HepG2 (cell line): ENCODE data around the gene GNPDA1. TPM values are rescaled to one million over a fixed set of nuclear protein-coding genes. Genes with fewer than 3 reads are reported as not detected.

Source experiments
- ATAC-seq: fragments of 200-7000 bp; cut with Tn5 transposase; 3 replicates; pipeline ENCODE4 v1.9.1; 2020; ENCODE audit warnings: mild to moderate bottlenecking, moderate library complexity
- BruUV-seq: library from RNA; stranded (reverse); fragments of 400-500 nt; replicated peaks from 2 replicates; lab custom pipeline; 2021; lab: Mats Ljungman, UMichigan
- CTCF ChIA-PET: fragments of 300-600 bp; formaldehyde crosslinking; extraction: SDS; loops from one replicate; lab custom pipeline; 2021; ENCODE audit warnings: low total read pairs, inconsistent platforms, low intra/inter-chr PET ratio; lab: Yijun Ruan, JAX
- POLR2A ChIA-PET: fragments of 350-600 bp; sonication (Branson Sonifier 250); formaldehyde crosslinking; loops from one replicate; lab custom pipeline; 2020; ENCODE audit warnings: antibody characterized with exemption, inconsistent platforms; lab: Yijun Ruan, JAX
- DNase-seq: peaks from one replicate; pipeline ENCODE4 v3.0.0-alpha.2; 2015; ENCODE audit warnings: low spot score
- FAIRE-seq: peaks from 3 replicates; lab custom pipeline; 2011; peaks lifted over from hg19 to GRCh38; lab: Jason Lieb, UNC
- H2AFZ ChIP-seq: one replicate; pipeline ENCODE4 v1.6.1; 2011; ENCODE audit warnings: low read length, inconsistent platforms
- H3K27ac ChIP-seq: fragments of 300-600 bp; 3 replicates; pipeline ENCODE4 v1.8.0; 2011; ENCODE audit warnings: mixed run types, mild to moderate bottlenecking, mixed read lengths, low read length, inconsistent platforms; ENCODE audit not compliant: insufficient read depth; ENCODE audit errors: extremely low read length
- H3K27me3 ChIP-seq, 2 experiments: fragments of 200-600 bp in 1 of 2; 2 replicates in 1 of 2; 3 replicates in 1 of 2; pipeline versions ENCODE4 v1.6.0 to v1.8.0; 2011; ENCODE audit warnings: low read length in 2 of 2, mild to moderate bottlenecking in 2 of 2, moderate library complexity in 2 of 2, inconsistent platforms in 1 of 2; ENCODE audit not compliant: insufficient read depth in 2 of 2, control insufficient read depth in 1 of 2
- H3K36me3 ChIP-seq, 2 experiments: fragments of 200-600 bp in 1 of 2; replicated peaks in 1 of 2; 2 replicates in 1 of 2; 3 replicates in 1 of 2; pipeline versions ENCODE4 v1.5.1 to v1.8.0; 2011; ENCODE audit warnings: low read length in 2 of 2, inconsistent platforms in 1 of 2; ENCODE audit not compliant: insufficient read depth in 2 of 2, control insufficient read depth in 1 of 2
- H3K4me1 ChIP-seq: 2 replicates; pipeline ENCODE4 v1.5.1; 2012; ENCODE audit warnings: low read length, inconsistent platforms; ENCODE audit not compliant: insufficient read depth
- H3K4me2 ChIP-seq: 2 replicates; pipeline ENCODE4 v1.6.0; 2011; ENCODE audit warnings: low read depth, low read length, inconsistent platforms
- H3K4me3 ChIP-seq, 3 experiments: fragments of 200-600 bp in 1 of 3; sonication (generic), shearing (Covaris generic) in 1 of 3; replicated peaks in 1 of 3; 2 replicates each; pipeline ENCODE4 v1.5.1; 2011 to 2016; ENCODE audit warnings: low read length in 3 of 3, inconsistent platforms in 2 of 3, low read depth in 2 of 3, mild to moderate bottlenecking in 2 of 3, control low read depth in 1 of 3, mixed read lengths in 1 of 3; ENCODE audit not compliant: insufficient read depth in 1 of 3
- H3K79me2 ChIP-seq: one replicate; pipeline ENCODE4 v1.6.1; 2011; ENCODE audit warnings: low read length, inconsistent platforms; ENCODE audit not compliant: insufficient read depth
- H3K9ac ChIP-seq: 2 replicates; pipeline ENCODE4 v1.6.0; 2011; ENCODE audit warnings: mild to moderate bottlenecking, low read depth, low read length, inconsistent platforms; ENCODE audit not compliant: insufficient read depth
- H3K9me3 ChIP-seq: 2 replicates; pipeline ENCODE4 v1.5.1; 2012; ENCODE audit warnings: mild to moderate bottlenecking, low read length
- H4K20me1 ChIP-seq: 2 replicates; pipeline ENCODE4 v1.6.0; 2011; ENCODE audit warnings: inconsistent platforms, mild to moderate bottlenecking, low read length, moderate library complexity; ENCODE audit not compliant: insufficient read depth
- DNMT1 ChIP-seq: sonication (generic); formaldehyde crosslinking; IDR thresholded peaks from 2 replicates; pipeline ENCODE4 v1.5.1; 2020; ENCODE audit warnings: mild to moderate bottlenecking, missing genetic modification reagents
- EED ChIP-seq: sonication (generic); formaldehyde crosslinking; IDR thresholded peaks from 2 replicates; pipeline ENCODE4 v1.5.0; 2020; ENCODE audit warnings: mild to moderate bottlenecking, missing genetic modification reagents
- EZH2 ChIP-seq: conservative IDR thresholded peaks from 2 replicates; pipeline ENCODE4 v1.6.1; 2012; ENCODE audit warnings: mild to moderate bottlenecking, low read depth, low read length, moderate library complexity
- GTF2F1 ChIP-seq: fragments of 150-350 bp; IDR thresholded peaks from 2 replicates; pipeline ENCODE4 v1.6.1; 2014; ENCODE audit warnings: low read length
- HNF4G ChIP-seq, 2 experiments: sonication (generic) in 1 of 2; formaldehyde crosslinking in 1 of 2; IDR thresholded peaks; 2 replicates each; pipeline versions ENCODE4 v1.4.0 to v1.6.1; 2011 to 2020; ENCODE audit warnings: borderline replicate concordance in 2 of 2, low read depth in 2 of 2, mild to moderate bottlenecking in 2 of 2, low read length in 1 of 2, missing genetic modification reagents in 1 of 2, moderate library complexity in 1 of 2
- MATR3 ChIP-seq: sonication (generic); formaldehyde crosslinking; IDR thresholded peaks from 2 replicates; pipeline ENCODE4 v1.4.0; 2020; ENCODE audit warnings: missing genetic modification reagents
- MXD4 ChIP-seq: IDR thresholded peaks from 2 replicates; pipeline ENCODE4 v1.6.1; 2016; ENCODE audit warnings: mild to moderate bottlenecking, missing biosample characterization, missing genetic modification reagents
- MZF1 ChIP-seq: sonication (generic); formaldehyde crosslinking; IDR thresholded peaks from 2 replicates; pipeline ENCODE4 v1.8.1; 2023; ENCODE audit warnings: mild to moderate bottlenecking, missing genetic modification reagents, borderline replicate concordance
- PITX1 ChIP-seq: sonication (generic); formaldehyde crosslinking; IDR thresholded peaks from 2 replicates; pipeline ENCODE4 v1.5.1; 2020; ENCODE audit warnings: mild to moderate bottlenecking, missing genetic modification reagents
- POGZ ChIP-seq: sonication (generic); formaldehyde crosslinking; IDR thresholded peaks from 2 replicates; pipeline ENCODE4 v1.4.0; 2020; ENCODE audit warnings: mild to moderate bottlenecking, missing genetic modification reagents
- RBM22 ChIP-seq: fragments of 200-400 bp; formaldehyde crosslinking; optimal IDR thresholded peaks from 2 replicates; pipeline ENCODE3; 2017; ENCODE audit warnings: mild to moderate bottlenecking, low read length, moderate library complexity
- RORA ChIP-seq: sonication (generic); formaldehyde crosslinking; IDR thresholded peaks from 2 replicates; pipeline ENCODE4 v1.5.0; 2020; ENCODE audit warnings: mild to moderate bottlenecking, missing genetic modification reagents, moderate library complexity
- TAF15 ChIP-seq: fragments of 200-400 bp; formaldehyde crosslinking; IDR thresholded peaks from one replicate; pipeline ENCODE4 v1.6.1; 2018; ENCODE audit warnings: mild to moderate bottlenecking, low read depth, low read length; ENCODE audit not compliant: poor library complexity, severe bottlenecking
- ZNF180 ChIP-seq: sonication (generic); formaldehyde crosslinking; IDR thresholded peaks from 2 replicates; pipeline ENCODE4 v1.4.0; 2020; ENCODE audit warnings: low read depth, missing genetic modification reagents, borderline replicate concordance
- ZNF343 ChIP-seq: sonication (generic); formaldehyde crosslinking; IDR thresholded peaks from 2 replicates; pipeline ENCODE4 v1.4.0; 2020; ENCODE audit warnings: mild to moderate bottlenecking, missing genetic modification reagents
- ZNF766 ChIP-seq: sonication (generic); formaldehyde crosslinking; IDR thresholded peaks from 2 replicates; pipeline ENCODE4 v1.5.0; 2020; ENCODE audit warnings: missing genetic modification reagents, borderline replicate concordance
- WGBS: methylation state at CpG from one replicate; pipeline ENCODE4 v1.1.6; 2017; ENCODE audit warnings: low lambda C conversion rate; 5-methylcytosine and 5-hydroxymethylcytosine counted together
- in situ Hi-C: cut with HindIII; loops from 2 replicates; pipeline ENCODE4 v1.10.0; 2017; ENCODE audit warnings: low pct_unique_long_range_greater_than_20kb; ENCODE audit not compliant: extremely low pct_ligation_motif_present
- intact Hi-C: fragments of 100-400 bp; cut with micrococcal nuclease; formaldehyde crosslinking; loops from one replicate; pipeline ENCODE4 v1.10.0; 2022; ENCODE audit not compliant: unreplicated experiment
- polyA plus RNA-seq, 8 experiments: library from polyadenylated mRNA; depleted of rRNA in 3 of 8; stranded (reverse) in 7 of 8; unstranded in 1 of 8; fragments of >200 nt; fragmentation: Illumina TruSeq in 4 of 8; extraction: Trizol in 4 of 8; gene quantifications; 2 replicates each; pipeline versions ENCODE4 v1.2.1 to v1.2.3, GENCODE V29; 2011 to 2016; ENCODE audit warnings: low read depth in 4 of 8, missing spikeins in 1 of 8, mixed read lengths in 1 of 8; ENCODE audit not compliant: insufficient read depth in 1 of 8
- total RNA-seq, 5 experiments: library from RNA; depleted of rRNA; stranded (reverse); fragments of >200 nt; fragmentation: Illumina TruSeq; extraction: Trizol; gene quantifications; 2 replicates each; pipeline ENCODE4 v1.2.3, GENCODE V29; 2016; ENCODE audit warnings: low read depth in 1 of 5
- TF ChIP-seq, protein P1 (sequence below): sonication (generic); formaldehyde crosslinking; IDR thresholded peaks from 2 replicates; pipeline ENCODE4 v1.4.0; 2020; ENCODE audit warnings: missing genetic modification reagents

Gene GNPDA1
- total and polyA plus RNA-seq, 2 of the 13 experiments (the other 11 are each of a cell fraction or from before 2014, with no cell fraction given): 6.0 to 54.1 TPM

DNA sequence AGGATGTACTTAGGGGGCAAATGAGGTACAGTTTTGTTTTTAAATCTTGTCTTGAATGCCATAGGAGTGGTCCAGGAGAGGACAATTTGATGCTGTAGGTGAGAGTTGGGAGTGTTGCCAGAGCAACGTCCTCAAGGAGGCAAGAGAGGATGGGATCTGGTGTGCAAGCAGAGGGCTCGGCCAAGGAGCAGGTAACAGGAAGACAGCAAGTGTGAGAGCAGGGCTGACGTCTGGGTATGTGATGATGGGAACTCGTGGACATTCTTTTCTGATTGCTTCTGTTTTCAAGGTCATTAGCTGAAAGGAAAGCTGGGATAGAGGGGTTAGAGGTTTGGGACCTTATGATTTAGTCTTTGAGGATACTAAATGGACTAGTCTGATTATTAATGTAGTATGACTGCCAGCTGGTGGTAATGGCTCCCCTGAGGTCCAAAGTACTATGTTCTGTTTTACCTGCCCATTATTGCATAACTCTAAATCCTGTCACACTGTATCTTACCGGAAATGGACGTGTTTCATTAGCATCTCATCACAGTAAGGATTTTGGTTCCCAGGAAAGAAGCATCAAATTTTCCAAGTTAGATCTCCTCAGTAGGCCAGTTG is 15.4 kb downstream of the GNPDA1 start (continued):
- TF ChIP-seq HNF4G (IDR thresholded peaks at IDR 0.05; ENCODE audit: borderline replicate concordance, low read depth, low read length) (peak; percentile 31; the same call in 1 of the 2 replicates), HNF4G (CRISPR knock-in tag; IDR thresholded peaks at IDR 0.05; ENCODE audit: borderline replicate concordance, low read depth) (no peak), RORA (CRISPR knock-in tag) (no peak), ZNF180 (CRISPR knock-in tag) (no peak), MATR3 (no peak), TAF15 (no peak), MZF1 (CRISPR knock-in tag) (no peak), RBM22 (no peak), EZH2 (no peak), GTF2F1 (no peak), MXD4 (CRISPR knock-in tag) (no peak)

GRCh38 chr5:141995656-141996055 is 17.2 kb downstream of the GNPDA1 start:
- FAIRE-seq: no peak
- no peak overlapping the region for H3K27ac ChIP-seq
- POLR2A ChIA-PET: no interaction called here
- DNase-seq: no peak
- TF ChIP-seq, protein P1, sequence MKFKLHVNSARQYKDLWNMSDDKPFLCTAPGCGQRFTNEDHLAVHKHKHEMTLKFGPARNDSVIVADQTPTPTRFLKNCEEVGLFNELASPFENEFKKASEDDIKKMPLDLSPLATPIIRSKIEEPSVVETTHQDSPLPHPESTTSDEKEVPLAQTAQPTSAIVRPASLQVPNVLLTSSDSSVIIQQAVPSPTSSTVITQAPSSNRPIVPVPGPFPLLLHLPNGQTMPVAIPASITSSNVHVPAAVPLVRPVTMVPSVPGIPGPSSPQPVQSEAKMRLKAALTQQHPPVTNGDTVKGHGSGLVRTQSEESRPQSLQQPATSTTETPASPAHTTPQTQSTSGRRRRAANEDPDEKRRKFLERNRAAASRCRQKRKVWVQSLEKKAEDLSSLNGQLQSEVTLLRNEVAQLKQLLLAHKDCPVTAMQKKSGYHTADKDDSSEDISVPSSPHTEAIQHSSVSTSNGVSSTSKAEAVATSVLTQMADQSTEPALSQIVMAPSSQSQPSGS (CRISPR knock-in tag): no peak
- TF ChIP-seq EED (CRISPR knock-in tag) (no peak), POGZ (no peak), PITX1 (CRISPR knock-in tag) (no peak), DNMT1 (CRISPR knock-in tag) (no peak), GTF2F1 (no peak), ZNF766 (no peak), ZNF343 (no peak)
- TF ChIP-seq, all 625 proteins: peak for 0
- in situ Hi-C loops (loop anchor here (25.0 kb wide), 1 partner anchor 567 kb away; no protein-coding TSS in a partner anchor), intact Hi-C loops (no loop called here)
- H3K9me3 ChIP-seq: no peaks in the 10 kb centered on the region
- no peak overlapping the region for H3K4me3 ChIP-seq
- H2AFZ ChIP-seq: no peak overlapping the region
- H3K9ac ChIP-seq: no peak overlapping the region
- no peaks in the 10 kb centered on the region for H4K20me1 ChIP-seq
- peaks cover 11% of the 10 kb centered on the region for H3K4me1 ChIP-seq
- BruUV-seq: no TSS peak
- 96% methylated on average over 3 of the region's 3 CpGs for WGBS
- CTCF ChIA-PET: no interaction called here
- H3K4me2 ChIP-seq: no peak overlapping the region
- no peaks in the 10 kb centered on the region for H3K79me2 ChIP-seq
- no peaks in the 10 kb centered on the region for H3K27me3 ChIP-seq
- no peak for ATAC-seq
- H3K36me3 ChIP-seq: peaks cover 0 to 2% of the 10 kb centered on the region in 2 experiments; a peak in 2 of 5 replicates
